SU-DHL-6 (cell line): ENCODE measurements around the gene M1AP.

Source experiments
- H2AFZ ChIP-seq: fragments of 200-600 bp; sonication (generic); 2 replicates; pipeline ENCODE4 v1.6.1; 2014; ENCODE audit warnings: low read depth, mild to moderate bottlenecking, moderate library complexity, mixed read lengths, antibody characterized with exemption, low read length; ENCODE audit not compliant: severe bottlenecking
- H3F3A ChIP-seq: fragments of 200-600 bp; shearing (Covaris generic); 2 replicates; pipeline ENCODE4 v1.6.0; 2016; ENCODE audit warnings: antibody characterized with exemption, mild to moderate bottlenecking; ENCODE audit not compliant: insufficient read depth
- H3K27ac ChIP-seq: fragments of 200-600 bp; sonication (generic); 2 replicates; pipeline ENCODE4 v1.5.1; 2016; ENCODE audit warnings: low read depth, mild to moderate bottlenecking, low read length, moderate library complexity, mixed read lengths
- H3K27me3 ChIP-seq: fragments of 200-600 bp; sonication (generic), shearing (Covaris generic); 2 replicates; pipeline ENCODE4 v1.6.0; 2014; ENCODE audit warnings: mild to moderate bottlenecking, low read length
- H3K36me3 ChIP-seq: fragments of 200-600 bp; sonication (generic); 2 replicates; pipeline ENCODE4 v1.6.1; 2014; ENCODE audit warnings: mild to moderate bottlenecking, low read length, mixed read lengths
- H3K4me2 ChIP-seq: fragments of 300-600, 200-600 bp; shearing (Covaris generic), sonication (generic); 2 replicates; pipeline ENCODE4 v1.6.0; 2014; ENCODE audit warnings: low read length, low read depth, mild to moderate bottlenecking; ENCODE audit not compliant: poor library complexity, severe bottlenecking
- H3K4me3 ChIP-seq: fragments of 200-600 bp; sonication (generic); 2 replicates; pipeline ENCODE4 v1.5.1; 2014; ENCODE audit warnings: antibody characterized with exemption, low read length, mild to moderate bottlenecking, mixed read lengths; ENCODE audit not compliant: insufficient read depth, poor library complexity, severe bottlenecking
- H3K79me2 ChIP-seq: fragments of 200-600 bp; sonication (generic); 2 replicates; pipeline ENCODE4 v1.6.1; 2014; ENCODE audit warnings: mild to moderate bottlenecking, low read length, moderate library complexity; ENCODE audit not compliant: insufficient read depth
- H3K9ac ChIP-seq: fragments of 200-600 bp; sonication (generic); 2 replicates; pipeline ENCODE4 v1.7.0; 2014; ENCODE audit warnings: mild to moderate bottlenecking, low read length
- H3K9me2 ChIP-seq: fragments of 200-600 bp; sonication (generic); replicated peaks from 2 replicates; pipeline ENCODE4 v1.6.1; 2014; ENCODE audit warnings: low read length; ENCODE audit not compliant: insufficient read depth
- H3K9me3 ChIP-seq: fragments of 200-600 bp; sonication (generic); 2 replicates; pipeline ENCODE4 v1.6.1; 2014; ENCODE audit warnings: low read length, mixed read lengths; ENCODE audit not compliant: insufficient read depth
- H4K20me1 ChIP-seq: fragments of 200-600 bp; sonication (generic); 2 replicates; pipeline ENCODE4 v1.6.1; 2014; ENCODE audit warnings: low read depth, mild to moderate bottlenecking, antibody characterized with exemption, low read length, moderate library complexity, mixed read lengths
- EZH2phosphoT487 ChIP-seq: fragments of 200-600 bp; sonication (generic), shearing (Covaris generic); conservative IDR thresholded peaks from 2 replicates; pipeline ENCODE4 v1.6.1; 2018; ENCODE audit warnings: mild to moderate bottlenecking, antibody characterized with exemption, low read length, moderate library complexity, mixed read lengths
- TF ChIP-seq, protein P1 (sequence below): fragments of 200-600 bp; sonication (generic); IDR thresholded peaks from one replicate; pipeline ENCODE4 v1.5.1; 2017; ENCODE audit warnings: antibody characterized with exemption, mild to moderate bottlenecking, low read length, moderate library complexity; ENCODE audit not compliant: insufficient read depth, poor library complexity, severe bottlenecking

The M1AP gene

DNA sequence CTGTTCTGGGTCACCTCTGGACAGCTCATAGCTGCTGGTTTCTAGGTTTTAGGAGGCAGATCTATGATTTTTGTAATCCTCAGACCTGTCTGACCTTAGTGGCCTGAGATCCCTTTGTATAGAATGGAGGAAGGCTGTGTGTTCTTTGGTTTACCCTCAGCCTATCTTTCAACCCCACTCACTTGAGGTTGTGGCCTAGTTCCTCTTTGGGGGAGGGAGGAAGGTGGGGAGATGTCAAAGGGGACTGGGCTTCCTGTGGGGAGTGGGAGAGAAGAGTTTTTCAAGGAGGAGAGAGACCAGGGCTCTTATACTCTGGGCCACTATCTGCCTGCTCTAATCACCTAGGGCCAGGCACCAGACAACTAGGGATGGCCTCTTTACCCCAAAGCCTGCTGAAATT lies 34.4 kb upstream of the M1AP start:
- Histone ChIP-seq H3K9me2 (no peaks in the 10 kb centered on the region), H3K9ac (no peak overlapping the region), H3K9me3 (no peaks in the 10 kb centered on the region), H4K20me1 (no peaks in the 10 kb centered on the region), H3K36me3 (no peaks in the 10 kb centered on the region), H3K27ac (no peak overlapping the region), H3K4me2 (no peak overlapping the region), H3K79me2 (no peaks in the 10 kb centered on the region), H3F3A (no peaks in the 10 kb centered on the region), H2AFZ (no peak overlapping the region), H3K4me3 (no peak overlapping the region), H3K27me3 (no peaks in the 10 kb centered on the region)
- TF ChIP-seq, protein P1, sequence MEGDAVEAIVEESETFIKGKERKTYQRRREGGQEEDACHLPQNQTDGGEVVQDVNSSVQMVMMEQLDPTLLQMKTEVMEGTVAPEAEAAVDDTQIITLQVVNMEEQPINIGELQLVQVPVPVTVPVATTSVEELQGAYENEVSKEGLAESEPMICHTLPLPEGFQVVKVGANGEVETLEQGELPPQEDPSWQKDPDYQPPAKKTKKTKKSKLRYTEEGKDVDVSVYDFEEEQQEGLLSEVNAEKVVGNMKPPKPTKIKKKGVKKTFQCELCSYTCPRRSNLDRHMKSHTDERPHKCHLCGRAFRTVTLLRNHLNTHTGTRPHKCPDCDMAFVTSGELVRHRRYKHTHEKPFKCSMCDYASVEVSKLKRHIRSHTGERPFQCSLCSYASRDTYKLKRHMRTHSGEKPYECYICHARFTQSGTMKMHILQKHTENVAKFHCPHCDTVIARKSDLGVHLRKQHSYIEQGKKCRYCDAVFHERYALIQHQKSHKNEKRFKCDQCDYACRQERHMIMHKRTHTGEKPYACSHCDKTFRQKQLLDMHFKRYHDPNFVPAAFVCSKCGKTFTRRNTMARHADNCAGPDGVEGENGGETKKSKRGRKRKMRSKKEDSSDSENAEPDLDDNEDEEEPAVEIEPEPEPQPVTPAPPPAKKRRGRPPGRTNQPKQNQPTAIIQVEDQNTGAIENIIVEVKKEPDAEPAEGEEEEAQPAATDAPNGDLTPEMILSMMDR = no peak
- TF ChIP-seq EZH2phosphoT487 = no peak

DNA sequence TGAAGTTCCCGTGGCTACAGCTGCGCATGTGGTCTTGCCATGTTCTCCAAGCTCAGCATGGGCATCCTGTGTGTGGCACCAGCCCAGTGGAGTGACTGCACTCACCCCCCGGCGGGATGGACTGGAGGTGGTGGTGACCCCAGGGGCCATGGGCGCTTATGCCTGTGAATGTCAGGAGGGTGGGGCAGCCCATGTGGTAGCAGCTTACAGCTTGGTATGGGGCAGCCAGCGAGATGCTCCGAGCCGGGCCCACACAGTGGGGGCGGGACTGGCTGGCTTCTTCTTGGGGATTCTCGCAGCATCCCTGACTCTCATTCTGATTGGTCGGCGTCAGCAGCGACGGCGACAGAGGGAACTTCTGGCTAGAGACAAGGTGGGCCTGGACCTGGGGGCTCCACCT lies 31.5 kb upstream of the M1AP start:
- Histone ChIP-seq H3K79me2 (no peaks in the 10 kb centered on the region), H3K9me3 (no peaks in the 10 kb centered on the region), H3K36me3 (no peaks in the 10 kb centered on the region), H3K9me2 (no peaks in the 10 kb centered on the region), H3K27me3 (no peaks in the 10 kb centered on the region), H3F3A (no peaks in the 10 kb centered on the region), H4K20me1 (no peaks in the 10 kb centered on the region), H3K9ac (no peak overlapping the region), H2AFZ (no peak overlapping the region), H3K4me2 (no peak overlapping the region), H3K4me3 (no peak overlapping the region), H3K27ac (no peak overlapping the region)
- no peak for TF ChIP-seq EZH2phosphoT487
- TF ChIP-seq, protein P1 = no peak

DNA sequence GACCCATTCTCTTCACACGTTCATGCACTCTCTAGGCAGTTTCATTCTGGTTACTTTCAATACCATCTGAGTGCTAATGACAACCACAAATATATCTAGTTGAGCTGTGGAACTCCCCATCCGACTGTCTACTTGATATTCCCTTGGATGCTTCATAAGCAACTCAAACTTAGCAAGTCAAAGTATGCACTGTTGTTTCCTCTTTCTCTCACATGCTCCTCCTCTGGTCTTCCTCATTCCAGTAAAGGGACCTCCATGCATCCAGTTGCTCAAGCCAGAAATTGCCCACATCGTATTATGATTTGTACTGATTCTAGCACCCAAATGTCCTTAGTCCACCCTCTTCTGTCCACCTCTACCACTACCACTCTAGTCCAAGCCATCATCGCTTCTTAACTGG lies 28.2 kb upstream of the M1AP start:
- Histone ChIP-seq H4K20me1 (no peaks in the 10 kb centered on the region), H3K9me3 (no peaks in the 10 kb centered on the region), H2AFZ (no peak overlapping the region), H3F3A (no peaks in the 10 kb centered on the region), H3K27ac (no peak overlapping the region), H3K4me3 (no peak overlapping the region), H3K9me2 (no peaks in the 10 kb centered on the region), H3K79me2 (no peaks in the 10 kb centered on the region), H3K9ac (no peak overlapping the region), H3K4me2 (no peak overlapping the region), H3K27me3 (no peaks in the 10 kb centered on the region), H3K36me3 (no peaks in the 10 kb centered on the region)
- TF ChIP-seq, protein P1 = no peak
- TF ChIP-seq EZH2phosphoT487 = no peak

DNA sequence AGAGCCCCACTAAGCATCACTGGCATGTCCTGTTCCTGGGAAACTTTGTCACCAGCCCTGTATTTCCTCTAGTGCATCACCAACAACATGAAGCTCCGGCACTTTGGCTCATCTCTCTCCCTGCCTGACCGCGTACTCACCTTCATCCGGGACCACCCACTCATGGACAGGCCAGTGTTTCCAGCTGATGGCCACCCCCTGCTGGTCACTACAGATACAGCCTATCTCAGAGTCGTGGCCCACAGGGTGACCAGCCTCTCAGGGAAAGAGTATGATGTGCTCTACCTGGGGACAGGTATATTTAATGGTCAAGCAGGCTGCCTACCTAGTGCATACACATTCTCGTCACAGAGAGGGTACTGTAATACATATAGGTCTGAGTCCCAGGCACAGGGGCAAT lies 27.0 kb upstream of the M1AP start:
- H3K9ac ChIP-seq = no peak overlapping the region
- no peak overlapping the region for H3K27ac ChIP-seq
- H3K4me2 ChIP-seq = no peak overlapping the region
- no peak overlapping the region for H2AFZ ChIP-seq
- no peak for TF ChIP-seq EZH2phosphoT487
- TF ChIP-seq, protein P1 = no peak
- H3K79me2 ChIP-seq = no peaks in the 10 kb centered on the region
- H3K27me3 ChIP-seq = no peaks in the 10 kb centered on the region
- H3K9me3 ChIP-seq = no peaks in the 10 kb centered on the region
- no peak overlapping the region for H3K4me3 ChIP-seq
- no peaks in the 10 kb centered on the region for H3K36me3 ChIP-seq
- H4K20me1 ChIP-seq = no peaks in the 10 kb centered on the region
- no peaks in the 10 kb centered on the region for H3K9me2 ChIP-seq
- H3F3A ChIP-seq = no peaks in the 10 kb centered on the region
